ENCODE results near the gene FCRL3.

Gene FCRL3

DNA sequence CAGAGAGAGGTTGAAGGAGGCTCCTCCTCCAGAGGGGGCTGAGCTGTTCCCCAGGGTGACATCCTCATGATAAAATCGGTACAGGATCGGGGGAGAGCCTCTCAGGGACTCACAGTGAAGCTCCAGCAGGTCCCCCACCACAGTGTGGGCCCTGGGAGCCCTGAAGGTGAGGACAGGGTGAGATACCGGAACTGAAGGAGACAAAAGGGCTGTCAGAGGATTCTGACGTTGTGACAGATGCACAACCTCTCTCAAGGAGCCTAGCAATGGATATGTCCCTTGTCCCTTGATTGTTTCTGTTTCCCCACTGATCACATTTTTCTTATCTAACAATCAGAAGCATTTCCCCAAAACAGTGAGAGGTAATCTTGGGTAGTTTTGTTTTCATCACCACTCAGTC is 5.2 kb downstream of the FCRL3 start:
- TF ChIP-seq, protein P1, sequence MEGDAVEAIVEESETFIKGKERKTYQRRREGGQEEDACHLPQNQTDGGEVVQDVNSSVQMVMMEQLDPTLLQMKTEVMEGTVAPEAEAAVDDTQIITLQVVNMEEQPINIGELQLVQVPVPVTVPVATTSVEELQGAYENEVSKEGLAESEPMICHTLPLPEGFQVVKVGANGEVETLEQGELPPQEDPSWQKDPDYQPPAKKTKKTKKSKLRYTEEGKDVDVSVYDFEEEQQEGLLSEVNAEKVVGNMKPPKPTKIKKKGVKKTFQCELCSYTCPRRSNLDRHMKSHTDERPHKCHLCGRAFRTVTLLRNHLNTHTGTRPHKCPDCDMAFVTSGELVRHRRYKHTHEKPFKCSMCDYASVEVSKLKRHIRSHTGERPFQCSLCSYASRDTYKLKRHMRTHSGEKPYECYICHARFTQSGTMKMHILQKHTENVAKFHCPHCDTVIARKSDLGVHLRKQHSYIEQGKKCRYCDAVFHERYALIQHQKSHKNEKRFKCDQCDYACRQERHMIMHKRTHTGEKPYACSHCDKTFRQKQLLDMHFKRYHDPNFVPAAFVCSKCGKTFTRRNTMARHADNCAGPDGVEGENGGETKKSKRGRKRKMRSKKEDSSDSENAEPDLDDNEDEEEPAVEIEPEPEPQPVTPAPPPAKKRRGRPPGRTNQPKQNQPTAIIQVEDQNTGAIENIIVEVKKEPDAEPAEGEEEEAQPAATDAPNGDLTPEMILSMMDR (IDR thresholded peaks at IDR 0.05; ENCODE audit: low read depth, low read length): no peak
- Histone ChIP-seq H3K4me1 (no peaks in the 10 kb centered on the region), H3K9me3 (no peaks in the 10 kb centered on the region), H3K4me3 (ENCODE audit: low read depth, low read length) (no peak overlapping the region), H3K36me3 (no peaks in the 10 kb centered on the region), H3K27me3 (no peaks in the 10 kb centered on the region)
- no peak for DNase-seq

DNA sequence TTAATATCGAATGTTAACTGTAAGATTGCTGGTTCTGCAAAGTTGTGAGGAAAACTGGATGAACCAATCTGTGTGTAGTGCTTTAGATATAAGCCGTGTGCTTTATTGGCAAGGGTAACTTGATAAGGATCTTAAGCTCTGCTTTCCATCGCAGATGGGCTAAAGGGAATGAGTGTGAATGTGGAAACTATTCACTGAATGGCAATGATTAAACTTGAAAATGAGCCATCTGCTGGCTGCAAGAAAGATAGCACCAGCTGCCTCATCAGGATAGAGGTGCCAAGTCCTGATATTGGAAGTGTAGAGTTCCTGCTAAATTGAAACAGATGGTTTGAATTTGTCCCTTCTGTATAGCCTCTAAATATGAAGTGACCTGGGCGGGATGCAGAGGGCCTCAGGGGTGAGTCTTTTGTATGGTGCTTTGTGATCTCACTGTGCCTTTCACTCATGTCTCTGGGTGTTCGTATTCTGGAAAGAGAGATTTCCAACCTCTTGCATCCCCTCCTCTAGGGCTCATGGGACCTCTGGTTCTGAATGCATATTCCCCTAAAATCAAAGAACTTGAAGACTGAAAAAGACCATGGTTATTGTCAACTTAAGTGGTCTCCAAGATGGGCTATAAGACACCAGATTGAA is 9.2 kb downstream of the FCRL3 start:
- no peaks in the 10 kb centered on the region for H3K4me1 ChIP-seq
- no peak overlapping the region for H3K4me3 ChIP-seq (ENCODE audit: low read depth, low read length)
- H3K27me3 ChIP-seq: no peaks in the 10 kb centered on the region
- no peak for DNase-seq
- no peaks in the 10 kb centered on the region for H3K9me3 ChIP-seq
- H3K36me3 ChIP-seq: no peaks in the 10 kb centered on the region
- TF ChIP-seq, protein P1 (IDR thresholded peaks at IDR 0.05; ENCODE audit: low read depth, low read length): peak; percentile 54

DNA sequence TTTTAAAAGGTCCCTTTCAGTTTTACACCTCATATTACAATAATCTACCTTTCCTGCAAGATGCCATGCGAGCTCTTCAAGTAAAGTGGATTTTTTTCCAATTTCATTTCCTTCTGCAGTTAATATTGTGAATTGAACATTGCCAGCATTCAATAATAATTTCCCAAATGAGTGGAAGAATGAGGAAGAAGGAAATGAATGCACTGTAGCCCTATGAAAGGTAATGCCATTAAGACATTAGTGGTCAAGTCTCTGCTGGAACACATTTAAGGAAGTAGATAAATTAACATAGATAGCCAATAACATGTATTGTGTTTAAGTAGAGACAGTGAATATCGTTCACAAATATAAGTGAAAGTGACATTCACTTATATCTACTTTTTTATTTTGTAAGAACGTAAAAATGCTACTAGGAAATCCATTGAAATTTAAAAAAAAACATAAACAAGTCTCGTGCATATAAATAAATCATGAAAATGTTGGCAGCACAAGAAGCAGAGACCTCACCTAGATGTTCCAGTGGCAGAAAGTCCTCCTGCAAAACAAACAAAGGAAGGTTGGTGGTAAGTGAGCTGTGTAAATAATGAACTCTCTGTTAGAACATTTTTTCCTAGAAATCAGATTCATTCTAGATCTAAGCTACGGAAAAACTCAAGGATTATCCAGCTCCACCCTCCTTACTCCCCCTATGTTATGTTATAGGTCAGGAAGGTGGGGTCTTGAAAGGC is 17.7 kb downstream of the FCRL3 start:
- TF ChIP-seq, protein P1 (IDR thresholded peaks at IDR 0.05; ENCODE audit: low read depth, low read length): no peak
- no peak overlapping the region for H3K4me3 ChIP-seq (ENCODE audit: low read depth, low read length)
- no peaks in the 10 kb centered on the region for H3K9me3 ChIP-seq
- DNase-seq: no peak
- no peaks in the 10 kb centered on the region for H3K4me1 ChIP-seq
- no peaks in the 10 kb centered on the region for H3K36me3 ChIP-seq
- H3K27me3 ChIP-seq: no peaks in the 10 kb centered on the region

DNA sequence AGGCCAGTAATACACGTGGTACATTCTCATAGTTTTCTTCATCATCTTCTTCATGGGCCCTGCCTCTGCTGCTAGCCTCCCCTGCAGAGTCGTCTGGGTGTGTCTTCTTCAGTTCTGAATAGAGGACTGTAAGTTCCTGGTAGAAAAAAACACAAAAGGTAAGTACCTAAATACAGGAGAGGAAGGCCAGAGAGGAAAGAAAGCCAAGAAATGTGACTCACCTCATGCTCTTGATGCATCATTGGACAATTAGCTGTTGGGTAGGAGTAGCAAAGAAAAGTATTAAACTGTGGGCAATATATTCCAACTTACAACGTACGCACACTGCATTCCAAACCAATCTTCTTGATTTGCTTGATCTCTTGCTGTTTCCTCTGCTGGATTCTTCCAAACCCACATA is 21.8 kb downstream of the FCRL3 start:
- H3K4me1 ChIP-seq: no peaks in the 10 kb centered on the region
- no peak overlapping the region for H3K4me3 ChIP-seq (ENCODE audit: low read depth, low read length)
- no peak for DNase-seq
- H3K9me3 ChIP-seq: no peaks in the 10 kb centered on the region
- H3K36me3 ChIP-seq: no peaks in the 10 kb centered on the region
- no peaks in the 10 kb centered on the region for H3K27me3 ChIP-seq
- TF ChIP-seq, protein P1 (IDR thresholded peaks at IDR 0.05; ENCODE audit: low read depth, low read length): no peak

DNA sequence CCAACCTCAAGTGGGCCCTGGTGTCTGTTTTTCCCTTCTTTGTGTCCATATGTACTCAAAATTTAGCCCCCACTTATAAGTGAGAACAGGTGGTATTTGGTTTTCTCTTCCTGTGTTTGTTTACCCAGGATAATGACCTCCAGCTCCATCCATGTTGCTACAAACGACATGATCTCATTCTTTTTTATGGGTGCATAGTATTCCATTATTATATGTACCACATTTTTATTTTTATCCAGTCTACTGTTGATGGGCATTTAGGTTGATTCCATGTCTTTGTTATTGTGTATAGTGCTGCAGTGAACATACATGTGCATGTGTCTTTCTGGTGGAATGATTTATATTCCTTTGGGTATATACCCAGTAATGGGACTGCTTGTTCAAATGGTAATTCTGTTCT is 27.6 kb downstream of the FCRL3 start:
- no peaks in the 10 kb centered on the region for H3K36me3 ChIP-seq
- H3K9me3 ChIP-seq: no peaks in the 10 kb centered on the region
- H3K4me3 ChIP-seq (ENCODE audit: low read depth, low read length): no peak overlapping the region
- TF ChIP-seq, protein P1 (IDR thresholded peaks at IDR 0.05; ENCODE audit: low read depth, low read length): no peak
- no peak for DNase-seq
- no peaks in the 10 kb centered on the region for H3K4me1 ChIP-seq
- H3K27me3 ChIP-seq: no peaks in the 10 kb centered on the region

DNA sequence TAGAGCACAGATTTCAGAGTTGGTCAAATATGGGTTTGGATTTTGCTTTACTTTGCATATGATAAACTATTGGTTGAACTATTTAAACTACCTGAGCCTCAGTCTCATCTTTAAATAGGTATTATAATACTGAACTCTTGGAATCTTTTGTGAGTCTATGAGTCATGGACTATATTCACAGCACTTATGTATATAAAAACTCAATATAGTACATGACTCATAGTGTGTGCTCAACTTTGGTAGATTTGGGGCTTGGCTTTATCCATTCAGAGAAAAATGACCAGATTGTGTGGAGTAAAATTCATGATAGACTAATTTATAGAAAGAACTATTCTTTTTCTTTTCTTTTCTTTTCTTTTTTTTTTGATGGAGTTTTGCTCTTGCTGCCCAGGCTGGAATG is 28.7 kb downstream of the FCRL3 start:
- no peak for DNase-seq

More for the DNA sequence above, 28.7 kb downstream of the FCRL3 start:
- H3K27me3 ChIP-seq: no peaks in the 10 kb centered on the region
- no peak overlapping the region for H3K4me3 ChIP-seq (ENCODE audit: low read depth, low read length)
- no peaks in the 10 kb centered on the region for H3K9me3 ChIP-seq
- TF ChIP-seq, protein P1 (IDR thresholded peaks at IDR 0.05; ENCODE audit: low read depth, low read length): no peak
- no peaks in the 10 kb centered on the region for H3K4me1 ChIP-seq
- H3K36me3 ChIP-seq: no peaks in the 10 kb centered on the region
